Esophagus muscularis mucosa (tissue), 4 donors: Measurements from ENCODE around the gene SEC61B. TPM values are rescaled to one million over a fixed set of nuclear protein-coding genes. Genes with fewer than 3 reads are reported as not detected.

Experiments used
- DNase-seq: peaks from one replicate; pipeline ENCODE4 v3.0.0-alpha.2; 2017; ENCODE audit errors: extremely low spot score
- H3K27ac ChIP-seq, 4 donors: fragments of 200-600 bp; sonication (generic); replicated peaks in 1 of 4; 1 replicate in 3 of 4; 2 replicates in 1 of 4; pipeline ENCODE4 v1.5.1; 2016 to 2019; ENCODE audit warnings: mild to moderate bottlenecking in 1 of 4
- H3K27me3 ChIP-seq, 4 donors: fragments of 200-600 bp; sonication (generic); one replicate each; pipeline versions ENCODE4 v1.5.1 to v1.6.0; 2016 to 2019
- H3K36me3 ChIP-seq, 4 donors: fragments of 200-600 bp; sonication (generic); one replicate each; pipeline ENCODE4 v1.5.1; 2016 to 2019
- H3K4me1 ChIP-seq, 4 donors: fragments of 200-600 bp; sonication (generic); one replicate each; pipeline ENCODE4 v1.5.1; 2016 to 2019
- H3K4me3 ChIP-seq, 4 donors: fragments of 200-600 bp; sonication (generic); 1 replicate in 2 of 4; 2 replicates in 2 of 4; pipeline ENCODE4 v1.5.1; 2016 to 2019; ENCODE audit warnings: mild to moderate bottlenecking in 4 of 4, moderate library complexity in 1 of 4
- H3K9me3 ChIP-seq, 4 donors: fragments of 200-600 bp; sonication (generic); 1 replicate in 3 of 4; 2 replicates in 1 of 4; pipeline ENCODE4 v1.5.1; 2016 to 2019
- EP300 ChIP-seq: sonication (generic); formaldehyde crosslinking; IDR thresholded peaks from one replicate; pipeline ENCODE4 v1.6.1; 2017; ENCODE audit warnings: antibody characterized with exemption
- POLR2A ChIP-seq: fragments of 450-650 bp; IDR thresholded peaks from one replicate; pipeline ENCODE4 v1.6.1; 2017; ENCODE audit warnings: antibody characterized with exemption, moderate library complexity, mild to moderate bottlenecking, low read depth
- POLR2AphosphoS5 ChIP-seq, 2 donors: sonication (generic); formaldehyde crosslinking; IDR thresholded peaks; one replicate each; pipeline ENCODE4 v1.6.1; 2017; ENCODE audit warnings: antibody characterized with exemption in 2 of 2
- WGBS: methylation state at CpG from one replicate; pipeline ENCODE4 v1.1.5; 2018; 5-methylcytosine and 5-hydroxymethylcytosine counted together
- intact Hi-C: fragments of 100-400 bp; cut with DNase I; formaldehyde crosslinking; loops from one replicate; pipeline ENCODE4 v1.15.1; 2023
- total RNA-seq, 4 donors: library from RNA; depleted of rRNA; stranded (reverse); fragments of >200 nt; gene quantifications; one replicate each; pipeline versions ENCODE4 v1.1.0 to v1.2.1, GENCODE V29; 2016
- TF ChIP-seq, protein P1 (sequence below), 3 experiments: fragments of 200-600 bp in 2 of 3; fragments of 450-650 bp in 1 of 3; sonication (generic) in 2 of 3; IDR thresholded peaks; one replicate each; pipeline ENCODE4 v1.5.1; 2017 to 2019; ENCODE audit warnings: antibody characterized with exemption in 3 of 3, mild to moderate bottlenecking in 2 of 3, moderate library complexity in 1 of 3

Gene SEC61B
- total RNA-seq, 4 donors from 2014 or later = 53.6 to 67.9 (median 62.9) TPM

DNA sequence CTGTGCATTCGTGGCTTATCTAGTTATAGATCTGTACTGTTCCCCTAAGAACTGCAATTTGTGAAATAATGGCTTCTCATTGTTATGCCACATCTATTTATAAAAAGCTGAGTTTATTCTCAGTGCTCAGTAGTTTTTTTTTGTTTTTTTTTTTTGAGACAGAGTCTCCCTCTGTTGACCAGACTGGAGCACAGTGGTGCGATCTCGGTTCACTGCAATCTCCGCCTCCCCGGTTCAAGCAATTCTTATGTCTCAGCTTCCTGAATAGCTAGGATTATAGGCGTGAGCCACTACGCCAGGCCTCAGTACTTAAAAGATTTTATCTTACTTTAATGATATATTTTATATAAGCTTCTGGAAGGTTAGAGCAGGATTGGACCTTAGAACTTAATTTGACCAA lies 19.0 kb downstream of the SEC61B start:
- 76% methylated on average over 7 of the region's 7 CpGs for WGBS
- H3K4me1 ChIP-seq = peaks cover 0 to 12% (median 0%) of the 10 kb centered on the region in 4 donors
- H3K27me3 ChIP-seq = no peaks in the 10 kb centered on the region
- H3K36me3 ChIP-seq = peaks cover 0 to 45% (median 10%) of the 10 kb centered on the region in 4 donors
- no peak overlapping the region for H3K27ac ChIP-seq
- H3K4me3 ChIP-seq = no peak overlapping the region
- TF ChIP-seq POLR2AphosphoS5 (IDR thresholded peaks at IDR 0.05) (no peak), EP300 (no peak), POLR2A (no peak)
- TF ChIP-seq, protein P1, sequence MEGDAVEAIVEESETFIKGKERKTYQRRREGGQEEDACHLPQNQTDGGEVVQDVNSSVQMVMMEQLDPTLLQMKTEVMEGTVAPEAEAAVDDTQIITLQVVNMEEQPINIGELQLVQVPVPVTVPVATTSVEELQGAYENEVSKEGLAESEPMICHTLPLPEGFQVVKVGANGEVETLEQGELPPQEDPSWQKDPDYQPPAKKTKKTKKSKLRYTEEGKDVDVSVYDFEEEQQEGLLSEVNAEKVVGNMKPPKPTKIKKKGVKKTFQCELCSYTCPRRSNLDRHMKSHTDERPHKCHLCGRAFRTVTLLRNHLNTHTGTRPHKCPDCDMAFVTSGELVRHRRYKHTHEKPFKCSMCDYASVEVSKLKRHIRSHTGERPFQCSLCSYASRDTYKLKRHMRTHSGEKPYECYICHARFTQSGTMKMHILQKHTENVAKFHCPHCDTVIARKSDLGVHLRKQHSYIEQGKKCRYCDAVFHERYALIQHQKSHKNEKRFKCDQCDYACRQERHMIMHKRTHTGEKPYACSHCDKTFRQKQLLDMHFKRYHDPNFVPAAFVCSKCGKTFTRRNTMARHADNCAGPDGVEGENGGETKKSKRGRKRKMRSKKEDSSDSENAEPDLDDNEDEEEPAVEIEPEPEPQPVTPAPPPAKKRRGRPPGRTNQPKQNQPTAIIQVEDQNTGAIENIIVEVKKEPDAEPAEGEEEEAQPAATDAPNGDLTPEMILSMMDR (IDR thresholded peaks at IDR 0.05) = no peak
- DNase-seq = no peak
- intact Hi-C loops = no loop called here
- H3K9me3 ChIP-seq = no peaks in the 10 kb centered on the region

DNA sequence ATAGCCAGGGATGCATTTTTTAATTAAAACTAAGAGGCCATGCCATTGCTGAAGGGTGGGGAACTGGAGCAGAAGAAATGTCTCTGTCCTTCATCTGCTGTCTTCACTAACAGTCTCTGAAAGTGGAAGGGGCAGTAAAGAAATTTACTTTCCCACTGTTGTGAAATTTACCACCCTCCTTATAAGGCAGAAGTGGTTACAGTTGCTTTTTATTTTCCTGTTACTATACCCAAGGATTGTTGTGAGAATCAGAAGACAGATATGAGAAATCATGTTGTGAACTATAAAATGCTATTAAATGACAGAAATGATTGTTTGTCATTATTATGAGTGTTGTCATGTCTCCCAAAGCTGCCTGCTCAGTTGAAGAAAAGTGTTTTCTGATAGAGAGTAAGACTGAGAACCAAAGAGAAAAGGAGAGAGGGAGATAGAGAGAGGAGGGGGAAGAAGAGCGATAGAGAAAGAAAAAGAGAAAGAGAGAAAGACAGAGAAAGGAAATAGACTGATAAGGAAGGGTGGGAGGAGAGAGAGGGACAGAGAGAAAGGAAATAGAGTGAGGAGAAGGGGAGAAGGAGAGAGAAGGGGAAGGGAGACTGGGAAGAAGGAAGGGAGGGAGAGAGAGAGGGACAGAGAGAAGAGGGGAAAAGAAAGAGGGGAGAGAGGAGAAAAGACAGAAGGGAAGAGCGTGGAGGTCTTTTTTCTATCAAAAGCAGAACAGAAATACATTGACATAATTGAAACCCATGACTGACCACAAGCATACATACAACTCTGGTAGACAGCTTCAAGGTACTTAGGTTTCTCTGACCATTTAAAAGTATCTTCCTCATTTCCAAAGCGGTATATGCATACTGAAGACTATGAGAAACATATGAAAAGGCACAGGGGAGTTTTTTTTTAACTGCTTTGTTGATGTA lies 22.5 kb downstream of the SEC61B start:
- H3K27ac ChIP-seq = no peak overlapping the region
- peaks cover 0 to 5% (median 0%) of the 10 kb centered on the region in 4 donors for H3K4me1 ChIP-seq
- no peaks in the 10 kb centered on the region for H3K27me3 ChIP-seq
- no peak overlapping the region for H3K4me3 ChIP-seq
- intact Hi-C loops = no loop called here
- DNase-seq = no peak
- TF ChIP-seq EP300 (no peak), POLR2A (no peak)
- no peaks in the 10 kb centered on the region for H3K9me3 ChIP-seq
- H3K36me3 ChIP-seq = peaks cover 0 to 16% (median under 1%) of the 10 kb centered on the region in 4 donors
- 81% methylated on average over 3 of the region's 3 CpGs for WGBS

DNA sequence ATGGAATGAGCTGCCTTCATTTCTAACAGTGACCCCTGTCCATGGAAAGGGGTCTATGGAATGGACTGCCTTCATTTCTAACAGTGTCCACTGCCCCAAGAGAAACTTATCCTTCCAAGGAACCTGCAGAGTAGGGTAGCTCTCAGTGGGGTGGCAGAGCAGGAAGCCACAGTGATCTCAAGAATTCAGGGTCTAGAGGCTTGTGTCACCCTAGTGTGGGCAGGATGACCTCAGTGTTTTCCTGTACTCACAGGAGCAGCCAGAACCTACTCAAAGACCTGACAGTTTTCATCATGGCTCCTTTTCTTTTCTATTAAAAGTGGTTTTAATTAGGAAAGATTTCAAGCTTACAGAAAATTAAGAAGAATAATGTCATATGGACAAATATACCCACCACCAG lies 27.5 kb downstream of the SEC61B start:
- no peaks in the 10 kb centered on the region for H3K36me3 ChIP-seq
- H3K4me1 ChIP-seq = no peaks in the 10 kb centered on the region
- H3K27me3 ChIP-seq = no peaks in the 10 kb centered on the region
- no peak for TF ChIP-seq EP300
- TF ChIP-seq POLR2AphosphoS5 (IDR thresholded peaks at IDR 0.05) = no peak
- no peak for TF ChIP-seq POLR2A
- DNase-seq = no peak
- no peaks in the 10 kb centered on the region for H3K9me3 ChIP-seq
- H3K27ac ChIP-seq = no peak overlapping the region
- intact Hi-C loops = no loop called here
- H3K4me3 ChIP-seq = no peak overlapping the region

DNA sequence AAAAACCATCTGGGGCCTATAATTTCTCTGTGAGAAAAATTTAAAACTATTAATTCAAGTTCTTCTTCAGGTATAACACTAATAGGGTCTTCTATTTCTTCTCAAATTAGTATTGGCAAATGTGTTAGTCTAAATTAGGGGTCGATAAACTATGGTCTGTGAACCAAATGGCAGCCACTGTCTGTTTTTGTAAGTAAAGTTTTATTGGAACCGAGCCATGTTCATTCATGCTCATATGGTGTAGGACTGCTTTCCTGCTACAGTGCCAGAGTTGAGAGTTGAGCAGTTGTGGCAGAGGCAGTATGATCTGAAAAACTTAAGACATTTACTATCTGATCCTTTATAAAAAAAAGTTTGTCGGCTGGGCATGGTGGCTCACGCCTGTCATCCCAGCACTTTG lies 29.1 kb downstream of the SEC61B start:
- H3K9me3 ChIP-seq = no peaks in the 10 kb centered on the region
- no peaks in the 10 kb centered on the region for H3K36me3 ChIP-seq
- no peak for DNase-seq
- TF ChIP-seq, protein P1 (IDR thresholded peaks at IDR 0.05) = no peak
- TF ChIP-seq POLR2AphosphoS5 (IDR thresholded peaks at IDR 0.05) (no peak), EP300 (no peak), POLR2A (no peak)
- no peak overlapping the region for H3K4me3 ChIP-seq
- 89% methylated on average over 4 of the region's 4 CpGs for WGBS
- H3K27me3 ChIP-seq = no peaks in the 10 kb centered on the region
- intact Hi-C loops = no loop called here
- no peak overlapping the region for H3K27ac ChIP-seq
- peaks cover 0 to 10% (median 9%) of the 10 kb centered on the region in 4 donors for H3K4me1 ChIP-seq

DNA sequence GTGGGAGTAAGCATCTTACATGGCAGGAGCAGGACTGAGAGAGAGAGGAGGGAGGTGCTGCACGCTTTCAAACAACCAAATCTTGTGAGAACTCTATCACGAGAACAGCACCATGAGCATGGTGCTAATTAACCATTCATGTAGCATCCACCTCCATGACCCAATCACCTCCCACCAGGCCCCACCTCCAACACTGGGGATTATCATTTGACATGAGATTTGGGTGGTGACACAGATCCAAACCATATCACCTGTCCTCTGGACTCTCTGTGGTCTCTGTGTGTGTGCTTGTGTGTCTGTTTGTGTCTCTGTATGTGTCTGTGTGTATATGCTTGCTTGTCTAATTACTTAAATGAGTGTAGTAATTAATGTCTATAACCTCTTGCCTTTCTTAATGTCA lies 31.1 kb downstream of the SEC61B start:
- Histone ChIP-seq H3K27me3 (no peaks in the 10 kb centered on the region), H3K27ac (no peak overlapping the region), H3K36me3 (no peaks in the 10 kb centered on the region), H3K4me3 (no peak overlapping the region), H3K9me3 (no peaks in the 10 kb centered on the region), H3K4me1 (peaks cover 0 to 13% (median 11%) of the 10 kb centered on the region in 4 donors)
- TF ChIP-seq POLR2A (no peak), EP300 (no peak), POLR2AphosphoS5 (IDR thresholded peaks at IDR 0.05) (no peak)
- TF ChIP-seq, protein P1 (IDR thresholded peaks at IDR 0.05) = no peak
- intact Hi-C loops = no loop called here
- WGBS = 88% methylated on average over 2 of the region's 2 CpGs
- DNase-seq = no peak
